Measurements from ENCODE around the gene AP5Z1. TPM values are rescaled to one million over a fixed set of nuclear protein-coding genes. Genes with fewer than 3 reads are reported as not detected.

The AP5Z1 gene
- polyA plus RNA-seq, 1 donor = 33.4 TPM

GRCh38 chr7:4754433-4755010 lies 20.9 kb upstream of the AP5Z1 start:
- no peak for DNase-seq
- Histone ChIP-seq H3K9me3 (ENCODE audit: control insufficient read depth, low read depth, low read length) (no peaks in the 10 kb centered on the region), H3K4me3 (ENCODE audit: low read length) (no peak overlapping the region), H3K36me3 (ENCODE audit: control insufficient read depth, insufficient read depth, low read length) (peaks cover 78% of the 10 kb centered on the region), H3K27ac (ENCODE audit: low read length) (no peak overlapping the region), H3K4me1 (ENCODE audit: control insufficient read depth, insufficient read depth, low read length) (peaks cover 3% of the 10 kb centered on the region), H3K27me3 (ENCODE audit: control insufficient read depth, insufficient read depth, low read length) (no peaks in the 10 kb centered on the region)
- 83% methylated on average over 1 of the region's 36 CpGs for WGBS (ENCODE audit: insufficient coverage, low lambda C conversion rate)

GRCh38 chr7:4755045-4755444 lies 20.4 kb upstream of the AP5Z1 start:
- no CpG with 5 or more reads among the region's 24 CpGs for WGBS (ENCODE audit: insufficient coverage, low lambda C conversion rate)
- DNase-seq = no peak
- Histone ChIP-seq H3K27me3 (ENCODE audit: control insufficient read depth, insufficient read depth, low read length) (no peaks in the 10 kb centered on the region), H3K36me3 (ENCODE audit: control insufficient read depth, insufficient read depth, low read length) (peaks cover 77% of the 10 kb centered on the region), H3K27ac (ENCODE audit: low read length) (no peak overlapping the region), H3K4me3 (ENCODE audit: low read length) (no peak overlapping the region), H3K4me1 (ENCODE audit: control insufficient read depth, insufficient read depth, low read length) (peaks cover 3% of the 10 kb centered on the region), H3K9me3 (ENCODE audit: control insufficient read depth, low read depth, low read length) (no peaks in the 10 kb centered on the region)

GRCh38 chr7:4758111-4758510 lies 17.3 kb upstream of the AP5Z1 start:
- peaks cover 88% of the 10 kb centered on the region for H3K36me3 ChIP-seq (ENCODE audit: control insufficient read depth, insufficient read depth, low read length)
- no peak overlapping the region for H3K4me3 ChIP-seq (ENCODE audit: low read length)
- H3K27ac ChIP-seq (ENCODE audit: low read length) = no peak overlapping the region
- WGBS (ENCODE audit: insufficient coverage, low lambda C conversion rate) = 100% methylated on average over 1 of the region's 19 CpGs
- DNase-seq = no peak
- peaks cover 3% of the 10 kb centered on the region for H3K4me1 ChIP-seq (ENCODE audit: control insufficient read depth, insufficient read depth, low read length)
- peaks cover under 1% of the 10 kb centered on the region for H3K9me3 ChIP-seq (ENCODE audit: control insufficient read depth, low read depth, low read length)
- H3K27me3 ChIP-seq (ENCODE audit: control insufficient read depth, insufficient read depth, low read length) = no peaks in the 10 kb centered on the region

GRCh38 chr7:4758791-4759190 lies 16.6 kb upstream of the AP5Z1 start:
- Histone ChIP-seq H3K36me3 (ENCODE audit: control insufficient read depth, insufficient read depth, low read length) (peaks cover 91% of the 10 kb centered on the region), H3K4me1 (ENCODE audit: control insufficient read depth, insufficient read depth, low read length) (no peaks in the 10 kb centered on the region), H3K27ac (ENCODE audit: low read length) (no peak overlapping the region), H3K27me3 (ENCODE audit: control insufficient read depth, insufficient read depth, low read length) (no peaks in the 10 kb centered on the region), H3K4me3 (ENCODE audit: low read length) (no peak overlapping the region), H3K9me3 (ENCODE audit: control insufficient read depth, low read depth, low read length) (peaks cover 4% of the 10 kb centered on the region)
- DNase-seq = no peak
- 93% methylated on average over 8 of the region's 29 CpGs for WGBS (ENCODE audit: insufficient coverage, low lambda C conversion rate)

- Histone ChIP-seq H3K27me3 (ENCODE audit: control insufficient read depth, insufficient read depth, low read length) (no peaks in the 10 kb centered on the region), H3K4me1 (ENCODE audit: control insufficient read depth, insufficient read depth, low read length) (no peaks in the 10 kb centered on the region), H3K27ac (ENCODE audit: low read length) (no peak overlapping the region), H3K4me3 (ENCODE audit: low read length) (no peak overlapping the region), H3K36me3 (ENCODE audit: control insufficient read depth, insufficient read depth, low read length) (peaks cover 93% of the 10 kb centered on the region), H3K9me3 (ENCODE audit: control insufficient read depth, low read depth, low read length) (peaks cover 4% of the 10 kb centered on the region)
- no CpG with 5 or more reads among the region's 40 CpGs for WGBS (ENCODE audit: insufficient coverage, low lambda C conversion rate)
- DNase-seq = no peak
Measured at GRCh38 chr7:4759211-4759610, 16.2 kb upstream of the AP5Z1 start.

GRCh38 chr7:4760952-4761351 lies 14.5 kb upstream of the AP5Z1 start:
- Histone ChIP-seq H3K4me3 (ENCODE audit: low read length) (no peak overlapping the region), H3K36me3 (ENCODE audit: control insufficient read depth, insufficient read depth, low read length) (peaks cover 92% of the 10 kb centered on the region), H3K9me3 (ENCODE audit: control insufficient read depth, low read depth, low read length) (peaks cover 6% of the 10 kb centered on the region), H3K4me1 (ENCODE audit: control insufficient read depth, insufficient read depth, low read length) (no peaks in the 10 kb centered on the region), H3K27ac (ENCODE audit: low read length) (no peak overlapping the region), H3K27me3 (ENCODE audit: control insufficient read depth, insufficient read depth, low read length) (no peaks in the 10 kb centered on the region)
- WGBS (ENCODE audit: insufficient coverage, low lambda C conversion rate) = no CpG with 5 or more reads among the region's 26 CpGs
- DNase-seq = no peak

GRCh38 chr7:4762121-4763055 lies 13.0 kb upstream of the AP5Z1 start:
- no peak overlapping the region for H3K27ac ChIP-seq (ENCODE audit: low read length)
- no peaks in the 10 kb centered on the region for H3K27me3 ChIP-seq (ENCODE audit: control insufficient read depth, insufficient read depth, low read length)
- peaks cover 6% of the 10 kb centered on the region for H3K9me3 ChIP-seq (ENCODE audit: control insufficient read depth, low read depth, low read length)
- no peak overlapping the region for H3K4me3 ChIP-seq (ENCODE audit: low read length)
- no CpG with 5 or more reads among the region's 54 CpGs for WGBS (ENCODE audit: insufficient coverage, low lambda C conversion rate)
- H3K36me3 ChIP-seq (ENCODE audit: control insufficient read depth, insufficient read depth, low read length) = peaks cover 83% of the 10 kb centered on the region
- DNase-seq = no peak
- no peaks in the 10 kb centered on the region for H3K4me1 ChIP-seq (ENCODE audit: control insufficient read depth, insufficient read depth, low read length)

GRCh38 chr7:4763091-4763793 lies 12.2 kb upstream of the AP5Z1 start:
- Histone ChIP-seq H3K27ac (ENCODE audit: low read length) (no peak overlapping the region), H3K36me3 (ENCODE audit: control insufficient read depth, insufficient read depth, low read length) (peaks cover 80% of the 10 kb centered on the region), H3K4me3 (ENCODE audit: low read length) (no peak overlapping the region), H3K27me3 (ENCODE audit: control insufficient read depth, insufficient read depth, low read length) (no peaks in the 10 kb centered on the region), H3K4me1 (ENCODE audit: control insufficient read depth, insufficient read depth, low read length) (no peaks in the 10 kb centered on the region), H3K9me3 (ENCODE audit: control insufficient read depth, low read depth, low read length) (peaks cover 6% of the 10 kb centered on the region)
- no CpG with 5 or more reads among the region's 32 CpGs for WGBS (ENCODE audit: insufficient coverage, low lambda C conversion rate)
- DNase-seq = no peak

GRCh38 chr7:4763794-4764185 lies 11.6 kb upstream of the AP5Z1 start:
- Histone ChIP-seq H3K27ac (ENCODE audit: low read length) (no peak overlapping the region), H3K36me3 (ENCODE audit: control insufficient read depth, insufficient read depth, low read length) (peaks cover 80% of the 10 kb centered on the region)

GRCh38 chr7:4764402-4765007 lies 10.9 kb upstream of the AP5Z1 start:
- H3K36me3 ChIP-seq (ENCODE audit: control insufficient read depth, insufficient read depth, low read length) = peaks cover 75% of the 10 kb centered on the region
- DNase-seq = no peak
- no peaks in the 10 kb centered on the region for H3K27me3 ChIP-seq (ENCODE audit: control insufficient read depth, insufficient read depth, low read length)
- WGBS (ENCODE audit: insufficient coverage, low lambda C conversion rate) = no CpG with 5 or more reads among the region's 35 CpGs
- no peak overlapping the region for H3K27ac ChIP-seq (ENCODE audit: low read length)
- H3K4me1 ChIP-seq (ENCODE audit: control insufficient read depth, insufficient read depth, low read length) = no peaks in the 10 kb centered on the region
- peaks cover 6% of the 10 kb centered on the region for H3K9me3 ChIP-seq (ENCODE audit: control insufficient read depth, low read depth, low read length)
- no peak overlapping the region for H3K4me3 ChIP-seq (ENCODE audit: low read length)

More at GRCh38 chr7:4763794-4764185, 11.6 kb upstream of the AP5Z1 start:
- Histone ChIP-seq H3K9me3 (ENCODE audit: control insufficient read depth, low read depth, low read length) (peaks cover 6% of the 10 kb centered on the region), H3K4me3 (ENCODE audit: low read length) (no peak overlapping the region), H3K4me1 (ENCODE audit: control insufficient read depth, insufficient read depth, low read length) (no peaks in the 10 kb centered on the region), H3K27me3 (ENCODE audit: control insufficient read depth, insufficient read depth, low read length) (no peaks in the 10 kb centered on the region)
- WGBS (ENCODE audit: insufficient coverage, low lambda C conversion rate) = no CpG with 5 or more reads among the region's 21 CpGs
- no peak for DNase-seq

Data from large intestine (tissue), 3 donors.